Measurements from ENCODE around the gene FAM53B.

The FAM53B gene

DNA sequence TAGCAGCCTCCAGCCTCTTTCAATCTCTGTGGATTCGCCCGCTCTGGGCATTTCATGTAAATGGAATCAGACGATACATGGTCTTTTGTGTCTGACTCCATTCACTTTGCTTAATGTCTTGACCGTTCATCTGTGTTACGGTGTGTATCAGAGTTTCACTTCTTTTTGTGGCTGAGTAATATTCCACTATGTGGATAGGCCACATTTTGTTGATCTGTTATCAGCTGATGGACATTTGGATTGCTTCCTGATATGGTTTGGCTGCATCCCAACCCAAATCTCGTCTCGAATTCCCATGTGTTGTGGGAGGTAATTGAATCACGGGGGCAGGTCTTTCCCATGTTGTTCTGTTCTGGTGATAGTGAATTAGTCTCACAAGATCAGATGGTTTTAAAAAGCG is 173.5 kb downstream of the FAM53B start:
- DNase-seq: no peak

DNA sequence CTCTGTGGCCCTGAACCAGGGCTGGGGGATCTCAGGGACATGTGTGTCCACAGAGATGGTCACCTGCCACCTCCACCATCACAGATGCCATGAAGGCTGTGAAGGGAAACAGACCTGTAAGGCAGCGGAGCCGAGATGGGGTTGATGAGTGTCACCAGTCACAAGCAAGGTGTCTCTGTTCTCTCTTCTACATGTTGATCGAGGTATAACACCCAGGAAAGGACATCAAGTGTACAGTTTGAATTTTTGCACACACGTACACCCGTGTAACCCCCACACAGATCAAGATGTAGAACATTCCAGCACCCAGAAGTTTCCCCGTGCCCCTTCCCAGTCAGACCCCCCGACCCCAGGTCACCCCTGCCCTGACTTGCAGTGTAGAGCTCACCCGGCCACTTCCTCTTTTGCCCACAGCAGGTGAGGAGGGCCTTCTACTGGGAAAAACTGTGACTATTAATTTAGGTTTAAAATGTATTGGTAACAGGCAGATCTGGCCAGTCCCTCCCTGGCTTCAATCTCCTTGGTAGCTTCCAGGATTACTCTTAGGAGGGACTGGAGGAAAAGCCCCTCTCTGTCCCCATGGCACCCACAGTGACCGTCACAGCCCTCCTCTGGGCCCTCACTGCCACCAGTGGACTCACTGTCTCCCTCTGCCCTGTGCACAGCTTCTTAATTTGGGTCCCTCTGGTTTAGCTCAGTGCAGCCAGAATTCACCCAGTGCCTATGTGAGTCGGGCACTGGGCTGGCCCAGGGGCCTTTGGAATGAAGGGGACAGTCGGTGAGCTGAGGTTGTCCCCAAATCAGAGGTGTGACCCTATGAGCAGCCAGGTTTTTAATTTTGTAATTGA is 174.3 kb downstream of the FAM53B start:
- no peak for DNase-seq
